HG03571 (cell line): ENCODE data around the gene GBF1.

Source experiments
- ATAC-seq: cut with Tn5 transposase; IDR thresholded peaks from one replicate; pipeline ENCODE4 v1.9.1; 2021; ENCODE audit not compliant: unreplicated experiment

The GBF1 gene

GRCh38 chr10:102389894-102390293, 144.6 kb downstream of the GBF1 start:
- no peak for ATAC-seq

GRCh38 chr10:102392306-102392705, 147.0 kb downstream of the GBF1 start:
- no peak for ATAC-seq

GRCh38 chr10:102393411-102394078, 148.2 kb downstream of the GBF1 start:
- no peak for ATAC-seq

- ATAC-seq = peak; percentile 77
These were observed 148.9 kb downstream of the GBF1 start for GRCh38 chr10:102394079-102394800.

- no peak for ATAC-seq
These were observed 149.6 kb downstream of the GBF1 start for GRCh38 chr10:102394801-102395399.

GRCh38 chr10:102395400-102396316, 150.3 kb downstream of the GBF1 start, which contains the start of gene NFKB2:
TSS of gene NFKB2 (plus strand) at chr10:102395705. CDS start at chr10:102395960, 255 bp downstream.
- peak; percentile 34 for ATAC-seq

- ATAC-seq = no peak
These were observed 151.0 kb downstream of the GBF1 start for GRCh38 chr10:102396317-102396650.

- ATAC-seq = no peak
These were observed 151.4 kb downstream of the GBF1 start for GRCh38 chr10:102396730-102397151.

GRCh38 chr10:102397222-102398171, 152.2 kb downstream of the GBF1 start:
- ATAC-seq = no peak

- no peak for ATAC-seq
These were observed 153.1 kb downstream of the GBF1 start for GRCh38 chr10:102398172-102399020.

- ATAC-seq = no peak
These were observed 154.1 kb downstream of the GBF1 start for GRCh38 chr10:102399217-102400021.

GRCh38 chr10:102400076-102400475, 154.7 kb downstream of the GBF1 start:
- ATAC-seq = no peak

GRCh38 chr10:102400598-102401341, 155.4 kb downstream of the GBF1 start:
- ATAC-seq = no peak

GRCh38 chr10:102401342-102401654, 156.0 kb downstream of the GBF1 start:
- no peak for ATAC-seq

- ATAC-seq = no peak
These were observed 156.6 kb downstream of the GBF1 start for GRCh38 chr10:102401735-102402511.

GRCh38 chr10:102402512-102402896, 157.2 kb downstream of the GBF1 start:
- no peak for ATAC-seq

GRCh38 chr10:102403115-102403514, 157.8 kb downstream of the GBF1 start:
- ATAC-seq = no peak
